GM19463 (cell line): Measurements from ENCODE around the gene RPL31.
"Not testable (repeated sequence)": the region's sequence is repeated elsewhere in the genome, so short reads cannot be mapped to it uniquely, and the experiment has no call there.

Experiments used
- ATAC-seq: cut with Tn5 transposase; IDR thresholded peaks from one replicate; pipeline ENCODE4 v1.9.1; 2021; ENCODE audit warnings: mild to moderate bottlenecking, moderate library complexity; ENCODE audit not compliant: unreplicated experiment

The RPL31 gene

DNA sequence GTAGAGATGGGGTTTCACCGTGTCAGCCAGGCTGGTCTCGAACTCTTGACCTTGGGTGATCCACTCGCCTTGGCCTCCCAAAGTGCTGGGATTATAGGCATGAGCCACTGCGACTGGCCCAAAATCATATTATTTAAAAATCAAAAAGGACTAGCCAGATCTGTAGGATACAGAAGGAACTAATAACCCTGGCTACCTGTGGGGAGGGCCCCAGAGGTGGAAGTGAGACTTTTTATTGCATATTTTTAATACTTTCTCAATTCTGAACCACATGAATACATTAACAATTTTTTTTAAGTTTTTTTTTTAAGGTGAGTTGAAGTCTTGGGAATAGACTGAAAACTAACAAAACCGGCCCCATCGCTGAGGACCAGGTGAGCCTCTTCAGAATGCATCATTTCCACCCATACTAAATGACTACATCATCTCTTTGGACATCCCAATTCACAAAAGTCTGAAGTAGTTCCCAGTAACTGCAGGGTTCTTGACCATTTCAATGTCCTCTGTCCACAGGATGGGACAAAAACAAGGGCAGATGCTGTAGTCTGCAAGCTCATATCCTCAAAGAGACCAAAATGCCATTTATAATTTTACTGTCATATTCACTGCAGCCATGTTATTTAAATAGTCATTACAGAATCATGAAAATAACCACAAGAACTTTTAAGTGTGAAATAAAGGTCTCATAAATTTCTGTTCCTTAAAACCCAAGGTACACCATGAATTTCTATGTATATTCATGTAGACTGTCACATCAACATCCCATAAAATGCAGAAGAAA lies 21.4 kb downstream of the RPL31 start:
- no peak for ATAC-seq

DNA sequence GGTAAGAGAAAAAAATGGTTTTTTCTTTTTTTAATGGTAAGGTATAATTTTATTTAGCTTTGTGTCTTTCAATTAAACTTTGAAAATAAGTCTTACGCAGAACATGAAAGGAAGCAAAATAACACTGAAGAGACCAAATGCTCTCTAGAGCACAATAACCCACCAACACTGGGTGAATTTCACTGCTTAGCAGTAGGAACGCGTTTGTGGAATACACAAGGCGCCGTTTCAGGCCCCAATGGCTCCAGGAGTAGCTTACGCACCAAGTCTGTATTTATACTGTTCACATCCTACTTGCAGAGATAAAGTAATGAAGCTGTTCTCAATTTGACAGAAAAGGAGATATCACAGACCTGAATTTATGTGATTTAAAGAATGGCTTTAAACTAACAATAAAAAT lies 23.5 kb downstream of the RPL31 start:
- ATAC-seq: no peak

DNA sequence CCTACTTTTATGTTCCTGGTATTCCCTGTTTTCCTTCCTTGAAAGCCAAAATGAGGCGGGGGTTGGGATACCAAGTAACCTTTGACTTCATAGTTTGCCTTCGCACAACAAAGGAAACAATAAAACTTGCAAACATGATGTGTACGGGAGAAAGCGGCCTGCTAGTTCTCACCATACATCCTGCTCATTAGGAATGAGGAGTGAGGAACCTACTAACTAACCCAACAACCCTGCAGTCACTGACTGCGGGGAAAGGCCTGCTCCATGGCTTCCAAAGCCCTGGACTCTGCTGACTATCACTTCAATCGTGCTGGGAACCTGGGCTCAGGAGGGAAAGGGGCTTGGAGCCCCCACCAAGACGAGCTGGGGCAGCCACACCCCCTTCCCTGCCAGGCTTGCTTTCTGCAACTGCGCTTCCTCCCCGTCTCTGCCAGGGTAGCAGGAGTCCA lies 24.2 kb downstream of the RPL31 start:
- ATAC-seq: no peak

DNA sequence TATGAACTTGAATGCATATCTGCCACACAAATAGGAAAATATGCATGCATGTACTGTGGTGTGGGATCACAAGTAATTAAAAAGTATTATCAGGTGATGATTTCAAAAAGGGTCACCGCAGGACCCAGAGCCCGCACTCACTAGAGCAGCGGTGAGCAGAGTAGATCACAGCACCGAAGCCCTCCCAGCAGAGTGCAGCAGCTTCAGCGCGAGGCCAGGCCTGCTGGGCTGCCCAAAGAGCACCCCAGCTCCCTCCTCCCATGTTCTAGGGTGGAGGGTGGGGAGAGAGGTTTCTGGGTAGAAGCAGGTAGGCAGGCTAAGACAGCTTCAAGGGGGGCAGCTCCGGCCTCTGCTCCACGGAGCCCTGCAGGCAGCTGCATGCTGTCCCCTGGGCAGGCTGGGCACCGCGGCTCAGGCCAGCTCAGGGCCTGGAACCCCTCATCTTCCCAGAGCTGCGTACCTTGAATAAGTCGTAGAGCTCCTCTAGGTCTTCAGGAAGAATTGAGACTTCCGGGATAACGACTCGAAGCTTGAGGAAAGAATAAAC lies 24.9 kb downstream of the RPL31 start:
- ATAC-seq: no peak

- no peak for ATAC-seq
Observed at GRCh38 chr2:101027852-101028251, 25.8 kb downstream of the RPL31 start.

GRCh38 chr2:101030866-101031554 lies 28.9 kb downstream of the RPL31 start:
- no peak for ATAC-seq

DNA sequence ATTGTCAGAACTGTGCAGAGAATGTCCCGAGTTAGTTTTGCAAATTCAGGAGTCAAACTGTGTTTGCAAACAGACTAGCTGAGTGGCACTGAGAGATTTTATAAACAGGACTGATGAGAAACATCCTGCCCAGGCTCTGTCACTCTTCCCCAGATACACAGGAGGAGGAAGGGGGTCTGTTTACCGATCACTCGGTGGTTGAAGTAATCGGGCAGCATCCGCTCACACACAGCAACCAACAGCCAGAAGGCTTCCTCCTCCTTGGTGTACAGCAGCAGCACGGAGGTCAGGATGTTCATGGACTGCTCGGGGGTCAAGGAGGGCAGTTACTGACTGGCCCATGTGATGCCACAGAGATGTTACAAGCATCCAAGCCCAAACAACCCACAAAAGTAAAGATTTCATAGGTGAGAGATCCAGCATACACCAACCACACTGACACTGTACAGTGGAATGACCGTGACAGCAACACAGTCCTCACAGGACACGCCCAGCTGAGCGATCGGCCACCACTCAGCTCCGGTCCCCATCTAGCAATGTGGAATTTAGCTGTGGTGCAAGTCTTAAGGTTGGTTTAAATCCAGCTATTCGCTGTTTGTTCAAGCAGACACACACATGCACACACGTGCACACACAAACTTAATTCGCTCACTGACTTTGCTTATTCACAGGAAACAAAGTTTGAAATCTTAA lies 30.1 kb downstream of the RPL31 start:
- ATAC-seq: no peak

DNA sequence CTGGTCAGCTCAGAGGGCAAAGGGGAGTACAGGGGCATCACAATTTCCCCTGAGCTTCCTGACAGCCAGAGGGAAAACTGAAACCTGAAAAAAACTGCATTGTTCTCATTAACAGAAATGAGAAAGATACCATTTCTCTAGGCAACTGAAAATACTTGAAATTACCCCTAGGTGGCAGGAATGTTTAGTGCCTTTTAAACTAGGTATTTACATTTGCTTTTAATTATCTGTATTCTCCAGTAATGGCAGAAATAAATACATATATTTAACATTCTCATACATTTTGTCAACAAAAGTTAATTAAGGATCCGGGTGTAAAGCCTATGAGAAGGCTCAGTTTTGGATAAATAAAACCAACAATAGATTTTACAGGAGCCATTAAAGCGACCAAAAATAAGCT lies 34.5 kb downstream of the RPL31 start:
- no peak for ATAC-seq

- no peak for ATAC-seq
Observed at GRCh38 chr2:101037161-101037755, 35.2 kb downstream of the RPL31 start.

GRCh38 chr2:101038455-101039255 lies 36.6 kb downstream of the RPL31 start:
- no peak for ATAC-seq

DNA sequence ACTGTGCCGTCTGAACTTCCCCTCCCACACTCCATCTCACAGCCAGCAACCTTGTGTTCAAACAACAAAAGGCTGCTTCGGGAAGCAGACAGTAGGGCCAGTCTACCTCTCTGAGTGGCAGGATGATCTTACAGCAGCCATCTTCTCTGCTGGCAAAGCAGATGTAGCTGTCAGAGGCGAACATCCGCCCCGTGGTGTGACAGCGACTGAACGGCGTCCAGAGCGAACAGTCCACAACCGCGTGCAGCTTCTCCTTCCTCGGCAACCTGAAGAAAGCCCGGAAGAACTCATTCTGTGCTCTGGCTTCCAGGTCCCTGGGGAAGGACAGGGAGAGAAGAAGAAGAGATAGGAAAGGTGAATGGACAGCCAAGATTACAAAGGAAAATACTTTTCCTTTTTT lies 38.0 kb downstream of the RPL31 start:
- ATAC-seq: no peak

- no peak for ATAC-seq
Observed at GRCh38 chr2:101040761-101041160, 38.7 kb downstream of the RPL31 start.

GRCh38 chr2:101041413-101041812 lies 39.3 kb downstream of the RPL31 start:
- ATAC-seq: no peak

DNA sequence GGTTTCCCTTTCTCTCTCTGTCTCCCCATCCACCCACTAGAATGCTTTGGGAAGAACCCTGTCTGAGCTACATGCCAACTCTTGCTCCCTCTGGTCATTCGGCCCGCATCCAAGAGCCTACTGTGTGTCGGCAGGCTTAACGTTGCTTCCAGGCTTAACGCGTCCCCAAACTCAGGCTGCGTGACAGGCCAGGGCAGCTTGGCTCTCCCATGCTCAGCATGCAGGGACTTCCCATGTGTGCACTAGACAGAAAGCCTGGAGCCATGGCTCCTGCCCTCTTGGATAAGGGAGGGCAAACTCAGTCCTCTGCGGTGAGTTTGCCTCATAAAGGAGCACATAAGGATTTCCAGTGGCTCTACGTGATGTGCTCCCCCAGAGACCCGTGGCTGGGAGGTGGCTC lies 43.2 kb downstream of the RPL31 start:
- no peak for ATAC-seq

DNA sequence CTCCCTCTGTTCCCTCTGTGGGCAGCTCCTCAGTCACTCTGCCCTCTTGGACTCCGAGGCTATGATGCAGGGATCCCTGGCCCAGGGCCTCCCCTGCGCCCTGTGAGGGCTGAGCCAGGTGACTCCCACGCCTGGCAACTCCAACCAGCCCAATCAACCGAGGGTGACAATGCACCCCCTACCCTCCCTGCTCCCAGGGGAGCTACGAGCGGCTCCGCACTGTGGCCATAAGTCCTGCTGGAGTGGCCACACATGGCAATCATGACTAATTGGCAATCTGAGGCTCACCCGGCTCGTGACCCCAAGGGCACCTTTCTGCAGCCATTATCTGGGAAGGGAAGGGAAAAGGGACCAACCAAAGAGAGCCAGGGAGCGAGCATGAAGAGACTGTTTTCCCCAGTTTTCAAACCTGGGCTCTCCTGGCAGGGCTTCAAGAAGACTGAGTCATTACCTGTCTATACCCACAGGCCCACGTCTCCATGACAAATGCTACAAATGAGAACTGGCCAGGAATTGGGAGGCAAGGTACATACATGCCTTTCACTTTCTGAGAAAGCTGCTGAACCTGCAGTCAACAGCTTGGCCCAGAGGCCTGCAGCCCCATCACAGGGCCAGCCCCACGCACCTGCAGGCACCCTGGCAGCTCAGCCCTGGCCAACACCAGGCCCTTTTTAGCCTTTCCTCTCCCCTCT lies 45.1 kb downstream of the RPL31 start:
- ATAC-seq: no peak

- no peak for ATAC-seq
Observed at GRCh38 chr2:101047774-101048173, 45.7 kb downstream of the RPL31 start.

DNA sequence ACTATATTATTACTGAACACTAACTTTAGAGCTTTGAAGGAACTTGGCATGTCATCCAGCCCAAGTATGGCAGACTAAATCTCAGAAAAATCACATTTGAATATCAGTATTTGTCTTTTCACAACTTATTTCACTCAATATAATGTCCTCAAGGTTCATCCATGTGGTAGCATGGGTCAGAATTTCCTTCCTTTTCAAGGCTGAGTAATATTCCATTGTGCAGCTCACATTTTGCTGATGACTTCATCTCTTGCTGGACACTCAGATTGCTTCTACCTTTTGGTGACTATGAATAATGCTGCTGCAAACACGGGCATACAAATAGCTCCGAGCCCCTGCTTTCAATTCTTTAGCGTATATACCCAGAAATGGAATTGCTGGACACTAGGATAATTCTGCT lies 46.7 kb downstream of the RPL31 start:
- no peak for ATAC-seq

DNA sequence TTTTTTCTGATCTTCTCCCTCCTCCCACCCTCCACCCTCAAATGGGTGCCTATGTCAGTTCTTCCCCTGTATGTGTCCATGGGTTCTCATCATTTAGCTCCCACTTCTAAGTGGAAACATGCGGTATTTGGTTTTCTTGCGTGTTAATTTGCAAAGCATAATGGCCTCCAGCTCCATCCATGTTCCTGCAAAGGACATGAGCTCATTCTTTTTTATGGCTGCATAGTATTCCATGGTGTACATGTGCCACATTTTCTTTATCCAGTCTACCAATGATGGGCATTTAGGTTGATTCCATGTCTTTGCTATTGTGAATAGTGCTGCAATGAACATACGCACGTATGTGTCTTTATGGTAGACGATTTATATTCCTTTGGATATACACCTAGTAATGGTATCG lies 48.8 kb downstream of the RPL31 start:
- ATAC-seq: not testable (repeated sequence)

DNA sequence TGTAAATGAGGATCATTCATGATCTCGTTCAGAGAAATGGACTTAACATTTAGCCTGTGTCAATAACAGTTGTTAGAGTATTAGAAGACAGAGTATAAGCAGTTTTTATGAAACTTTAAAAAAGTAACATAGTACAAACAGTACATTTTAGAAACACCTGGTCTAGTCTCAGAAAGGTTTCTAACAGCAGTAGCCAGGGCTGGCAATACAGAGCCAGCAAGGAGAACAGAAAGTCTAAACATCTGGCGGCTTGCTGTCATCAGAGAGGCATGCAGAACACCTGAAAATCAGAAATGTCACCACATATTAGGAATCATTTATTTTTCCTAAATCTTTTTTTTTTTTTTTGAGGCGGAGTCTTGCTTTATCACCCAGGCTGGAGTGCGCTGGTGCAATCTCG lies 50.1 kb downstream of the RPL31 start:
- no peak for ATAC-seq

- ATAC-seq: no peak
Observed at GRCh38 chr2:101053117-101053516, 51.0 kb downstream of the RPL31 start.
